Stimulated activated CD8-positive, alpha-beta memory T cell treated with anti-CD3 and anti-CD28 coated beads, Interleukin-7, amount 100 ng/mL, for 1 hour (primary cell): ENCODE results near the gene MAP3K20.
"Not testable (repeated sequence)": the region's sequence is repeated elsewhere in the genome, so short reads cannot be mapped to it uniquely, and the experiment has no call there.

Source experiments
- DNase-seq, 2 donors: peaks; one replicate each; pipeline ENCODE4 v3.0.0-alpha.2; 2020; ENCODE audit warnings: low read depth in 2 of 2

MAP3K20 gene

GRCh38 chr2:173087214-173087581 is 11.6 kb downstream of the MAP3K20 start:
- DNase-seq = no peak

- no peak for DNase-seq
Measured at GRCh38 chr2:173087793-173088496, 12.3 kb downstream of the MAP3K20 start.

- DNase-seq = no peak
Measured at GRCh38 chr2:173090276-173090877, 14.7 kb downstream of the MAP3K20 start.

- no peak for DNase-seq
Measured at GRCh38 chr2:173090973-173091660, 15.5 kb downstream of the MAP3K20 start.

GRCh38 chr2:173091910-173092309 is 16.3 kb downstream of the MAP3K20 start:
- DNase-seq = no peak

GRCh38 chr2:173092844-173093402 is 17.3 kb downstream of the MAP3K20 start:
- no peak for DNase-seq

GRCh38 chr2:173093617-173094016 is 18.0 kb downstream of the MAP3K20 start:
- DNase-seq = not testable (repeated sequence)

GRCh38 chr2:173094731-173095130 is 19.1 kb downstream of the MAP3K20 start:
- no peak for DNase-seq

- DNase-seq = no peak
Measured at GRCh38 chr2:173095356-173095755, 19.7 kb downstream of the MAP3K20 start.

GRCh38 chr2:173099271-173099670 is 23.6 kb downstream of the MAP3K20 start:
- no peak for DNase-seq

GRCh38 chr2:173099804-173100203 is 24.2 kb downstream of the MAP3K20 start:
- no peak for DNase-seq

GRCh38 chr2:173101687-173102086 is 26.0 kb downstream of the MAP3K20 start:
- DNase-seq = no peak

- DNase-seq = no peak
Measured at GRCh38 chr2:173104156-173104555, 28.5 kb downstream of the MAP3K20 start.

- DNase-seq = no peak
Measured at GRCh38 chr2:173106959-173107628, 31.4 kb downstream of the MAP3K20 start.

- DNase-seq = no peak
Measured at GRCh38 chr2:173107629-173108022, 32.0 kb downstream of the MAP3K20 start.

GRCh38 chr2:173109253-173110188 is 33.9 kb downstream of the MAP3K20 start:
- DNase-seq = no peak

- no peak for DNase-seq
Measured at GRCh38 chr2:173117678-173118077, 42.0 kb downstream of the MAP3K20 start.

GRCh38 chr2:173118395-173118794 is 42.7 kb downstream of the MAP3K20 start:
- DNase-seq = no peak

- DNase-seq = no peak
Measured at GRCh38 chr2:173119069-173119807, 43.6 kb downstream of the MAP3K20 start.

GRCh38 chr2:173119944-173120343 is 44.3 kb downstream of the MAP3K20 start:
- DNase-seq = no peak
